IMR-90 (cell line): ENCODE data around the gene KRTAP12-4. TPM values are rescaled to one million over a fixed set of nuclear protein-coding genes. Genes with fewer than 3 reads are reported as not detected.

Experiments used
- ATAC-seq: fragments of 200-7000 bp; cut with Tn5 transposase; 2 replicates; pipeline ENCODE4 v1.9.1; 2020; ENCODE audit warnings: low read depth, mild to moderate bottlenecking, moderate library complexity
- BruUV-seq: library from RNA; stranded (reverse); fragments of 400-500 nt; replicated peaks from 2 replicates; lab custom pipeline; 2021; lab: Mats Ljungman, UMichigan
- CTCF ChIA-PET: fragments of 300-600 bp; formaldehyde crosslinking; extraction: SDS; loops from one replicate; lab custom pipeline; 2021; ENCODE audit warnings: antibody characterized with exemption; lab: Yijun Ruan, JAX
- POLR2A ChIA-PET: fragments of 300-600 bp; sonication (Branson Sonifier 250); formaldehyde crosslinking; loops from one replicate; lab custom pipeline; 2022; ENCODE audit warnings: antibody characterized with exemption; ENCODE audit not compliant: unreplicated experiment; lab: Charles Lee
- DNase-seq: peaks from one replicate; pipeline ENCODE4 v3.0.0; 2013
- H2AFZ ChIP-seq: replicated peaks from 2 replicates; pipeline ENCODE3; 2013; ENCODE audit warnings: low read length, mild to moderate bottlenecking; ENCODE audit not compliant: poor library complexity
- H2AK5ac ChIP-seq: 2 replicates; pipeline ENCODE4 v1.6.1; 2013; ENCODE audit warnings: low read depth, low read length, inconsistent platforms
- H2AK9ac ChIP-seq: replicated peaks from 2 replicates; pipeline ENCODE3; 2013; ENCODE audit warnings: mild to moderate bottlenecking, low read depth, low read length, moderate library complexity; ENCODE audit not compliant: poor library complexity
- H2BK120ac ChIP-seq: 2 replicates; pipeline ENCODE4 v1.6.1; 2013; ENCODE audit warnings: low read depth, low read length, inconsistent platforms
- H2BK15ac ChIP-seq: 3 replicates; pipeline ENCODE4 v1.6.1; 2013; ENCODE audit warnings: low read depth, low read length, inconsistent platforms
- H2BK20ac ChIP-seq: 2 replicates; pipeline ENCODE4 v1.6.1; 2013; ENCODE audit warnings: low read depth, mild to moderate bottlenecking, inconsistent platforms, low read length, moderate library complexity
- H2BK5ac ChIP-seq: 2 replicates; pipeline ENCODE4 v1.6.1; 2013; ENCODE audit warnings: mild to moderate bottlenecking, low read depth, low read length, inconsistent platforms; ENCODE audit not compliant: poor library complexity, severe bottlenecking
- H3K14ac ChIP-seq: replicated peaks from 2 replicates; pipeline ENCODE4 v1.6.1; 2013; ENCODE audit warnings: low read depth, low read length, inconsistent platforms
- H3K18ac ChIP-seq: 2 replicates; pipeline ENCODE4 v1.6.1; 2013; ENCODE audit warnings: low read depth, low read length, control low read depth
- H3K23ac ChIP-seq: 2 replicates; pipeline ENCODE4 v1.6.1; 2013; ENCODE audit warnings: low read depth, low read length, inconsistent platforms
- H3K27ac ChIP-seq: 2 replicates; pipeline ENCODE4 v1.5.1; 2013; ENCODE audit warnings: mild to moderate bottlenecking, control low read depth, low read length; ENCODE audit not compliant: insufficient read depth
- H3K27me3 ChIP-seq: 2 replicates; pipeline ENCODE4 v1.6.1; 2013; ENCODE audit warnings: low read length; ENCODE audit not compliant: control insufficient read depth, insufficient read depth
- H3K36me3 ChIP-seq: 2 replicates; pipeline ENCODE4 v1.6.1; 2013; ENCODE audit warnings: low read length, mixed read lengths; ENCODE audit not compliant: control insufficient read depth, insufficient read depth
- H3K4ac ChIP-seq: 2 replicates; pipeline ENCODE4 v1.6.1; 2013; ENCODE audit warnings: low read depth, low read length, inconsistent platforms
- H3K4me1 ChIP-seq: 2 replicates; pipeline ENCODE4 v1.6.1; 2013; ENCODE audit warnings: low read length, mixed read lengths; ENCODE audit not compliant: control insufficient read depth, insufficient read depth
- H3K4me2 ChIP-seq: 2 replicates; pipeline ENCODE4 v1.6.1; 2013; ENCODE audit warnings: low read depth, mild to moderate bottlenecking, control low read depth, low read length, moderate library complexity
- H3K4me3 ChIP-seq: 2 replicates; pipeline ENCODE4 v1.5.1; 2013; ENCODE audit warnings: low read depth, mild to moderate bottlenecking, control low read depth, low read length, moderate library complexity; ENCODE audit not compliant: insufficient read depth
- H3K56ac ChIP-seq: 2 replicates; pipeline ENCODE4 v1.6.1; 2013; ENCODE audit warnings: low read length, inconsistent platforms; ENCODE audit not compliant: insufficient read depth; ENCODE audit errors: extremely low read depth
- H3K79me1 ChIP-seq, 2 experiments: 2 replicates each; pipeline ENCODE4 v1.6.1; 2013; ENCODE audit warnings: low read length in 2 of 2, inconsistent platforms in 1 of 2, low read depth in 1 of 2
- H3K9ac ChIP-seq: 2 replicates; pipeline ENCODE4 v1.6.1; 2013; ENCODE audit warnings: low read depth, low read length, control low read depth
- H3K9me1 ChIP-seq: 2 replicates; pipeline ENCODE4 v1.6.1; 2013; ENCODE audit warnings: low read length, inconsistent platforms; ENCODE audit not compliant: insufficient read depth
- H3K9me3 ChIP-seq: 2 replicates; pipeline ENCODE4 v1.6.1; 2013; ENCODE audit warnings: low read length; ENCODE audit not compliant: control insufficient read depth, insufficient read depth
- H4K20me1 ChIP-seq: 2 replicates; pipeline ENCODE4 v1.6.1; 2013; ENCODE audit warnings: low read length, inconsistent platforms; ENCODE audit not compliant: insufficient read depth
- H4K5ac ChIP-seq: 2 replicates; pipeline ENCODE4 v1.6.1; 2013; ENCODE audit warnings: mild to moderate bottlenecking, low read depth, low read length, control low read depth
- H4K8ac ChIP-seq, 2 experiments: 2 replicates each; pipeline ENCODE4 v1.6.1; 2013; ENCODE audit warnings: low read depth in 2 of 2, low read length in 2 of 2, control low read depth in 1 of 2, inconsistent platforms in 1 of 2
- H4K91ac ChIP-seq: 2 replicates; pipeline ENCODE4 v1.6.1; 2013; ENCODE audit warnings: low read depth, low read length, inconsistent platforms; ENCODE audit not compliant: insufficient read depth
- MXI1 ChIP-seq: IDR thresholded peaks from 2 replicates; pipeline ENCODE4 v1.6.1; 2012; ENCODE audit warnings: low read depth, mild to moderate bottlenecking, low read length, moderate library complexity, borderline replicate concordance
- POLR2A ChIP-seq: IDR thresholded peaks from 2 replicates; pipeline ENCODE4 v1.6.1; 2012; ENCODE audit warnings: mild to moderate bottlenecking, low read depth, low read length
- RFX5 ChIP-seq: IDR thresholded peaks from 2 replicates; pipeline ENCODE4 v1.8.0; 2012; ENCODE audit warnings: low read depth, mild to moderate bottlenecking, low read length, moderate library complexity
- WGBS, 2 experiments: methylation state at CpG; one replicate each; pipeline versions ENCODE4 v1.1.5 to v1.1.7; 2013; ENCODE audit warnings: missing lambda C conversion rate in 2 of 2; ENCODE audit not compliant: insufficient read length in 1 of 2; ENCODE audit errors: extremely low coverage in 2 of 2; 5-methylcytosine and 5-hydroxymethylcytosine counted together
- dilution Hi-C: fragments of 300-500 bp; cut with HindIII; formaldehyde crosslinking; loops from one replicate; pipeline ENCODE4 v1.14.3; 2018; ENCODE audit warnings: low sequenced_read_pairs; ENCODE audit not compliant: unreplicated experiment
- in situ Hi-C: fragments of 300-500 bp; cut with MboI; formaldehyde crosslinking; loops from 3 replicates; pipeline ENCODE4 v1.14.3; 2019; ENCODE audit warnings: low sequenced_read_pairs, inconsistent platforms, mixed read lengths
- intact Hi-C: fragments of 100-400 bp; cut with micrococcal nuclease; formaldehyde crosslinking; loops from 2 replicates; pipeline ENCODE4 v1.10.0; 2022
- polyA plus RNA-seq, 3 experiments: library from polyadenylated mRNA; depleted of rRNA; stranded (reverse); fragments of >200 nt; gene quantifications; 2 replicates each; pipeline ENCODE4 v1.2.3, GENCODE V29; 2012; ENCODE audit warnings: low replicate concordance in 1 of 3
- total RNA-seq: library from RNA; depleted of rRNA; stranded (reverse); fragments of >200 nt; gene quantifications from 2 replicates; pipeline ENCODE4 v1.2.3, GENCODE V29; 2012

Gene KRTAP12-4
- total and polyA plus RNA-seq, 2 of the 4 experiments (the other 2 are of a cell fraction): not detected

DNA sequence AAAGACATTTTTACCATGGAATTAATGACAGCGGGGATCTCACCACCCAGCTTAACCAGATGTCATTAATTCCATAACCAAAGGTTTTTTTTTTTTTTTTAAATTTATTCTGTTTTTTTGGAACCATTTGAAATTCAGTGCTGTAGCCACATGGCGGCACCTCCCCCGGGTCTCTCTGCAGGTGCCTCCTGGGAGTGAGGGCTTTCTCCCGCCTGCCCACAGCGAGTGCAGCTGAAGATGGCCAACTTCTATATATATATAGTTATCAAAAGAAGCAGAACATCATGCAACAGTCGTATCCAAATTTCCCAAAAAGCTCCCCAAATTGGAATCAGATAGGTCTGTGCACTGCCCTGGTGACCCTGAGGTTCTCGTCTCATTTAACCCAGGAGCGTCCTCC, 39.0 kb downstream of the KRTAP12-4 start:
- DNase-seq: no peak
- ATAC-seq: no peak
- Histone ChIP-seq H3K18ac (no peak overlapping the region), H3K23ac (no peak overlapping the region), H3K9ac (no peak overlapping the region), H2BK15ac (no peak overlapping the region), H4K20me1 (no peaks in the 10 kb centered on the region), H3K56ac (no peak overlapping the region), H4K8ac (no peak overlapping the region), H4K5ac (no peak overlapping the region), H4K91ac (no peak overlapping the region), H2BK120ac (no peak overlapping the region), H3K9me1 (no peaks in the 10 kb centered on the region), H3K14ac (no peak overlapping the region), H3K27ac (no peak overlapping the region), H3K4me2 (no peak overlapping the region), H3K27me3 (peaks cover 3% of the 10 kb centered on the region; the same call in 1 of the 2 replicates), H2AK5ac (no peak overlapping the region), H3K79me1 (no peaks in the 10 kb centered on the region), H3K9me3 (peaks cover 13% of the 10 kb centered on the region), H3K4me1 (no peaks in the 10 kb centered on the region), H3K4ac (no peak overlapping the region), H2AK9ac (no peak overlapping the region), H2BK20ac (no peak overlapping the region), H3K36me3 (no peaks in the 10 kb centered on the region), H2BK5ac (no peak overlapping the region), H3K4me3 (no peak overlapping the region), H2AFZ (no peak overlapping the region)
- intact Hi-C loops: no loop called here
- ChIA-PET CTCF (no interaction called here), POLR2A (no interaction called here)
- no TSS peak for BruUV-seq
- TF ChIP-seq RFX5: no peak
- TF ChIP-seq POLR2A: no peak
- TF ChIP-seq MXI1: no peak
- dilution Hi-C loops: no loop called here
- in situ Hi-C loops: no loop called here
- 61% methylated on average over 2 of the region's 8 CpGs; no CpG with 5 or more reads in 1 of the 2 experiments for WGBS, 2 experiments
